ENCODE results near the gene RNF151. TPM values are rescaled to one million over a fixed set of nuclear protein-coding genes. Genes with fewer than 3 reads are reported as not detected.

The RNF151 gene
- total RNA-seq, 1 donor from 2014 or later = not detected

DNA sequence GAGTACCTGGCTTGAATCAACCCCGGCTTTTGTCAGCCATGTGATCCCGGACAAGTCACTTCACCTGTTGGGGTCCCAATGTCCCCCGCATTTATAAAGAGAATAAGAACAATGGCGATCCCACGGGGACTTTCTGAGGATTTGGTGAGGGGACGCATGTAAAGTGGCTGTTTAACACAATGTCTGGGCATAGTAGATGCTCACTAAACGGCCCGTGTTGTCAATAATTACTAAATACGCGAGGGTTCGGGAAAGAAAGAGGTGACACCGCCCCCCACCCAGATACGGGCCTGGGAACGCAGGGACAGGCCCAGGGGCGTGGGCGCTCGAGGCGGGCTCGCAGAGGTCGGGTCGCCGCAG is 24.9 kb downstream of the RNF151 start:
- no peak for DNase-seq (ENCODE audit: low read depth in 2 of 2)

- DNase-seq (ENCODE audit: low read depth in 2 of 2) = peak; percentile 91 to 96
Observed at GRCh38 chr16:1991948-1992703, 25.5 kb downstream of the RNF151 start.

GRCh38 chr16:1992704-1993317 is 26.2 kb downstream of the RNF151 start:
- DNase-seq (ENCODE audit: low read depth in 2 of 2) = no peak

DNA sequence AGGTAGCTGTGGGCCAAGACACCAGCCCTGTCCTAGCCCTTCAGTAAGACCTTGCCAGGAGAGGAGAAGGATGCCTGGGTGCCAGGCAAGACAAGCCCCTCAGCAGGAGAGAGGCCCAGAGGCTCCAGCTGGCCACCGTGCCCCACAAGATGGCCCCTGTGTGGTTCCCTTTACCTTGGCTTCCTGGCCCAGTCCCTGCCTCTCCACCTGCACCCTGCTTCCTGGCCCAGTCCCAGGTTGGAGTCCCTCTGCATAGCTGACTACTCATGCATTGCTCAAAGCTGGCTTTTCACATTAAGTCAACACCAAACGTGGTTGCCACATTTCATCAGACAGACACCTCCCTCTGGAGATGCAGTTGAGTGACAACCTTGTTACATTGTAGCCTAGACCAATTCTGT is 27.1 kb downstream of the RNF151 start:
- DNase-seq (ENCODE audit: low read depth in 2 of 2) = no peak

- no peak for DNase-seq (ENCODE audit: low read depth in 2 of 2)
Observed at GRCh38 chr16:1997494-1998359, 31.1 kb downstream of the RNF151 start.

DNA sequence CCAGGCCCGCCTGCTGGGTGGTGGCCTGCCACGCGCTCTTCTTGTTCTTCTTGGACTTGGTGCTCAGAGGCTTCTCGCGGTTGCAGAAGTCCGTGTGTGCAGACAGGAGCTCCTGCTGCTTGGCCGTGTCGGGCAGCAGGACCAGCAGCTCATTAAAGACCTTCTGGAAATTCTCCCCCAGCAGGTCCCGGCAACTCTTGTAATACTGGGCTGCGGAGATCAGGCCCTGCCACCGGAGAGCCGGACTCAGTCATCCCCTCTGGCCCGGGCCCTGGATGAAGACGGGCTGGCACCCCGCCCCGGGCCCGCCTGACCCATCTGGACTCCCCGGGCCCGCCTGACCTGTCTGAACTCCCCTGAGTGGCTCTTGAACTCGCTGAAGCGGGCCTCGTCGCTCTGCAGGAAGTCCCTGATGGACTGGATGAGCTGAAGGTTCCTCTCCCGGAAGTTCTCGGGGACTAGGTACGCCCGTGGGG is 31.7 kb downstream of the RNF151 start:
- no peak for DNase-seq (ENCODE audit: low read depth in 2 of 2)

- DNase-seq (ENCODE audit: low read depth in 2 of 2) = no peak
Observed at GRCh38 chr16:1998852-1999801, 32.5 kb downstream of the RNF151 start.

DNA sequence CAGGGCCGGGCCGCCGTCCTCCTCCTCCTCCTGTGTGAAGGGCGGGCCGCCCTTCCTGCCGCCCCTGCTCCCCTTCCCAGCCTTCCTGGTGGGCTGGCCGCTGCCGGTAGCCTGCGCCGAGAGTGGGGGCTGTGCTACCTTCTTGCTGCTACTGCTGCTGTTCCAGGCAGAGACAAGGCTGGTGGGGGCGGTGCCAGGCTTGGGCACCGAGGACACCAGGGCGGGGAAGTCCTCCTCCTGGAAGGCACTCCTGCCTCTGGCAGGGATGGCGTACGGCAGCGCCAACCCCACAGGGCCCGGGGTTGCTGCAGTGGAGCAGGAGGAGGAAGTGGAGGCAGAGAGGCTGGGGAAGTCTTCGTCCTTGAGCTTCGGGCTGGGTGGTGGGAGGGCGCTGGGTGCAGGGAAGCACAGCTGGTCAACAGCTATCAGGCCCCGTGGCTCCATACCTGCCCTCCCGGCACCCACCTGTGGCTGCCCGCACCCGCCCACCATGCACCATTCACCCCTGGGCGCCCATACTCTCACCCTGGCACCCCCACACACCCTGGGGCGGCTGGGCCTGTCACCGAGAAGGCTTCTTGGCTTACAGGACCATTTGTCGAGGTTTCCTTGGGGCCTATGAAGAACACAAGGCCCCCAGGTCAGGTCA is 33.3 kb downstream of the RNF151 start:
- DNase-seq (ENCODE audit: low read depth in 2 of 2) = no peak

DNA sequence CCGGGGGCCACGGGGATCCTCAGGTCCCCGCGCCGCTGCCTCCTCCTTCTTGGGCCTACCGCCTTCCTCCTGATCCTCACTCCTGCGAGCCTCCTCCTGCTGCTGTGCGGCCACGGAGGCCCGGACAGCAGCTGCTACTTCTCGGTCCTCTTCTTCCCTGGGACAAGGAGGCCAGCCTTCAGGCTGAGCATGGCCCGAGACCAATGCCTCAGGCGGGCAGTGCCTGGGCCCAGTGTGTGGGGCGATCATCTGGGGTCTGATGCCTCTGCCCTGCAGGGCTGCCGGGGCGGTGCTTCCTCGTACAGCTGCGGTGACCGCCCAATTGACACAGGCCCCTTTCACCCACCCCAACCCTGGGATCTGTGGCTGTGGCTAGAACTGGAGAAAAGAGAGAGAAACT is 34.4 kb downstream of the RNF151 start:
- no peak for DNase-seq (ENCODE audit: low read depth in 2 of 2)

DNA sequence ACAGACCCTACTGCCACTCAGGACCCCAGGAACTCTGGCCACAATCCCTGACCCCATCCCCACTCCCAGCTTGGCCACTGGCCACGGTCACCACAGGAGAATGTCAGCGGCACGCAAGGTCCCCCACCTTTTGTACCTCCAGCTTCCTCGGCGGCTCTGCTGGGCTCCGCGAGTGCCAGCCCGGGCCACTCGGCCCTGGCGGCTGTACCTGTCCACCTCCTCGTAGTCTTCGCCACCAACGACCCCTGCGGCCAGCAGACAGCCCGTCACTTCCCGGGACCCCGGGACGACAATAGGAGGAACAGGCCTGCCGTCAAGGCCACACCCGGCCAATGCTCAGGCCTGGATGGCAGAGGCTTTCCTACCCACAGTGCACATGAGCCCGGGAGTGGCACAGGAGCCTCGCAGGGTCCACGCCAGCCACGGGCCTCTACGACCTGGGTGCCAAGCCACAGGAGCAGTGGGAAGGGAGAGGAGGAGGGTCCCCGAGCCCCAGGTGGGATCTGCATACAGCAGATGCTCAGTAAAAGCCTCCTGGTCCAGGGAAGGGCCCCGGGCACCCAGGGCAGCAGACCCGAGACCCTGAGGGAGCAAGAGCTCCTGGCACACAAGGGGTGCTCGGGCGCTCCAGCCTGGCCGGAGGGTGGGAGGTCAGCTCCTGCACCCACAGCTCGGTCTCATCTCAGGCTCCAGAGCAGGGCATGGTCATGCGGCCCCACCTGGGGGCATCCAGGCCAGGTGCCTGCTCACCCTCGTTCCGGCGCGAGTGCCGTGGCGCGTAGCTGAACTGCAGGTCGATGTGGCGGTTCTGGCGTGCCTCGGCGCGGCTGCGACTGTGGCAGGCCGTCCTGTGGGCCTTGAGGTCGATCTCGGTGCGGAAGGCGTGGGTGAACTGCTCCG is 35.0 kb downstream of the RNF151 start:
- no peak for DNase-seq (ENCODE audit: low read depth in 2 of 2)

DNA sequence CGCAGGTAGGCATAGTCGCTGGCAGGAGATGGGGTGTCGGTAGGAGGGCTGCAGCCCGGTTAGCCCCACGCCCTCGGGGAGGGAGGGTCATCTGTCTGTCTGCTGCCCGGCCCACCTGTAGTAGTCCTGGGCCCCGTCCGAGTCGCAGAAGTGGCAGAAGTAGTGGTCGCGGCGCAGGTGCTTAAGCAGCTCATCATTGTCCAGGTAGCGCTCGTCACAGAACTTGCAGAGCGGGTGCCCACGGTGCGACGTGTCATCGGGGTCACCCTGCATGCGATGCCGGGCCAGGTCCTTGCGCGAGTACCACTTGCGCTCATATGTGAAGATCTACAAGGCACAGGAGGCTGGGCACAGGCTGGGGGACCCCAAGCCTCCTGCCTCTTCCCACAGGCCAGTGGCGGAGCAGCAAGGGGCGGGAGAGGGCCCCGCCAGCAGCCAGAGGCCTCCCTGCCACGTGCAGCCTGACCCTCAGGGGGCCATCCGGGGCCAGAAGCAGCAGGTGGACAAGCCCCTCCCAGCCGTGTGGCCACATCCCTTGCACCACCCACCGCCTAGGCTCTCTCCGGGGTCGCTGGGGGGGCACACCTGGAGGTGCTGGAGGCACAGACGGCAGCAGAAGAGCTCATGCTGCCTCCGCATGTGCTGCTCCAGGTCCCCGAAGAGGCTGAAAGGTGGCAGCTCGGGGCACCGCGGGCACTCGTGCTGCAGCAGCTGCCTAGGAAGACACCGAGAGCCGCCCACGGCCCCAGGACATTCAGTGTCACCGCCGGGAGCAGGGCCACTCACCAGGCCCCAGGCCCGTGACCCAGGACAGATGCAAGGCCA is 36.0 kb downstream of the RNF151 start:
- DNase-seq (ENCODE audit: low read depth in 2 of 2) = no peak

DNA sequence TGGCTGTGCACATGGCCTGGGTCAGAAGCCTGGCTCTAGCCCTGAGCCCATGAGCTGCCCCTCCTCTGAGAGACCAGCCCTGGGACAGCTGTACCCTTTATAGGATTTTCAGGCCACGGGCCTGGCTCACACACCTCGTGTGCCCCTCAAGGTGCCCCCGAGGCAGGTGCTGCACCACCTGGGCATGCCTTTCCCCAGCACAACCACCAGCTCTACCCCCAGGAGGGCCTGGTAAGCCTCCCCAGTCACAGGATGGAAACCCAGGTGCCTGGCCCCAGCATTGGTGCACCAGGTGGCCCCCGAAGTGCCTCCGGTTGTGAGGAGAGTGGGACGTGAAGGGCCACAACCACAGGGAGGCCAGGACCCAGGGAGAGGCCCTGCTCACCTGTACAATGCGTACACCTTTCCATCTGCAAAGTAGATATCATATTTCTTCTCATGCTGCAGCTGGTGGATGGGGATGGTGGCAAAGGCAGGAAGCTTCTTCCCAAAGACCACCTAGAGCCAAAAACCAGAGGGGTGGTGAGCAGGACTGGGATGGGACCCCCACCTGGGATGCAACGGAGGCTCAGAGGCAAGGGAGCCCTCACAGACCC is 36.7 kb downstream of the RNF151 start:
- DNase-seq (ENCODE audit: low read depth in 2 of 2) = no peak

DNA sequence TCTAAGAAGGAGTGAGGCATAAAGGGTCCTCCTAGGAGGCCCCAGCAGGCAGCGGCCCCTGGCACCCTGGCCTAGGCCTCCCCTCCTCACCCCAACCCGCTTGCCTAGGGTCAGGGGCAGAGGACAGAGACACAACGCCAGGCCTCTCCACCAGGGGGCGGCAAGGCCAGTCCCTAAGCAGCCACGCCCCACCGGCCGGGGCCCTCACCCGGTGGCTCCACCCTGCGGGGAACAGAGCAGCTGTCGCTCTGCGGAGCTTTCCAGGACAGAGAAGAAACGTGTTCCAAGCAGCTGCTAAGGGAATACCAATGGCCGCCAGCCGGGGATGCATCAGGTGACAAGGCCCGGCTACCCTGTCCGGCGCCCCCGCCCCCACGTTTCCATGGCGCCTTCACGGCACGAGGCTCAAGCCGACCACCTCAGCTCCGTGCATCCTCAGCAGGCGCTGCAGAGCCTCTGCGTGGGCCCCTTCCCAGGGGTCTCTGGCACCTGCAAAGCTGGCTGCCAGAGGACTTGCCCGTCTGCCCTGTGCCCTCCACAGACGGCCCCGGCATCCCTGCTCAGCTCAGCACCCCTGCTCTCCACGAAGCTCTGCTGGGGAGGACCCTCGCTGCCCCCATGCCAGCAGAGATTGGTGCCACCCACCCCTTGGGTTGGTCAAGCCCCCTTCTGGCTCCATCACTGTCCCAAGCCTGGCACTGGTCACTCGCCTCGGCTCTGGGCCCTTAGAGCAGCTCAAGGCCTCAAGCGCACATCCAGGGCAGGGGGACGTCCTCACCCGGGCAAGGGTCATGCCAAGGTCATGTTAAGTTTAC is 37.4 kb downstream of the RNF151 start:
- peak; percentile 86 to 91 for DNase-seq (ENCODE audit: low read depth in 2 of 2)

GRCh38 chr16:2004795-2005517 is 38.3 kb downstream of the RNF151 start:
- peak in 1 of 2 donors; percentile 28 for DNase-seq (ENCODE audit: low read depth in 2 of 2)

GRCh38 chr16:2005646-2006045 is 39.0 kb downstream of the RNF151 start:
- peak in 1 of 2 donors; percentile 81 for DNase-seq (ENCODE audit: low read depth in 2 of 2)

GRCh38 chr16:2006317-2006716 is 39.7 kb downstream of the RNF151 start:
- no peak for DNase-seq (ENCODE audit: low read depth in 2 of 2)
